Hepatocyte (in vitro differentiated cells): Measurements from ENCODE around the gene WNT2B. TPM values are rescaled to one million over a fixed set of nuclear protein-coding genes. Genes with fewer than 3 reads are reported as not detected.

ENCODE experiments used
- DNase-seq: peaks from one replicate; pipeline ENCODE4 v3.0.0-alpha.2; 2016; ENCODE audit warnings: low spot score
- H2AFZ ChIP-seq: fragments of 200-600 bp; sonication (generic); 2 replicates; pipeline ENCODE4 v1.6.0; 2016; ENCODE audit warnings: antibody characterized with exemption, mild to moderate bottlenecking
- H3K27ac ChIP-seq: fragments of 200-600 bp; sonication (generic); 2 replicates; pipeline ENCODE4 v1.5.1; 2016; ENCODE audit warnings: mild to moderate bottlenecking
- H3K27me3 ChIP-seq: fragments of 200-600 bp; sonication (generic); 2 replicates; pipeline ENCODE4 v1.6.1; 2016
- H3K36me3 ChIP-seq: fragments of 200-600 bp; sonication (generic); replicated peaks from 2 replicates; pipeline ENCODE4 v1.5.1; 2016; ENCODE audit warnings: low read depth; ENCODE audit not compliant: insufficient read depth
- H3K4me1 ChIP-seq: fragments of 200-600 bp; sonication (generic); 2 replicates; pipeline ENCODE4 v1.5.1; 2016; ENCODE audit warnings: mild to moderate bottlenecking, moderate library complexity; ENCODE audit not compliant: insufficient read depth
- H3K4me2 ChIP-seq: fragments of 200-600 bp; sonication (generic); 2 replicates; pipeline ENCODE4 v1.6.0; 2016
- H3K4me3 ChIP-seq: fragments of 200-600 bp; sonication (generic); 2 replicates; pipeline ENCODE4 v1.5.1; 2016; ENCODE audit warnings: mild to moderate bottlenecking
- H3K79me2 ChIP-seq: fragments of 200-600 bp; sonication (generic); 2 replicates; pipeline ENCODE4 v1.6.0; 2017; ENCODE audit warnings: mild to moderate bottlenecking
- H3K9me2 ChIP-seq: fragments of 200-600 bp; sonication (generic); replicated peaks from 2 replicates; pipeline ENCODE4 v1.6.0; 2017; ENCODE audit warnings: mild to moderate bottlenecking; ENCODE audit not compliant: insufficient read depth
- H3K9me3 ChIP-seq: fragments of 200-600 bp; sonication (generic); 2 replicates; pipeline ENCODE4 v1.5.1; 2016; ENCODE audit warnings: low read depth, mild to moderate bottlenecking
- H4K20me1 ChIP-seq: fragments of 200-600 bp; sonication (generic); 2 replicates; pipeline ENCODE4 v1.6.0; 2016; ENCODE audit warnings: mild to moderate bottlenecking; ENCODE audit not compliant: insufficient read depth, poor library complexity, severe bottlenecking
- CTCF ChIP-seq: fragments of 200-600 bp; sonication (generic); IDR thresholded peaks from 2 replicates; pipeline ENCODE4 v1.5.1; 2016; ENCODE audit warnings: antibody characterized with exemption, mild to moderate bottlenecking; ENCODE audit not compliant: poor library complexity
- EZH2 ChIP-seq: fragments of 200-600 bp; sonication (generic); IDR thresholded peaks from 2 replicates; pipeline ENCODE4 v1.6.1; 2016; ENCODE audit warnings: antibody characterized with exemption, mild to moderate bottlenecking, borderline replicate concordance
- EZH2phosphoT487 ChIP-seq: fragments of 200-600 bp; sonication (generic); IDR thresholded peaks from one replicate; pipeline ENCODE4 v1.6.1; 2018; ENCODE audit warnings: antibody characterized with exemption, mild to moderate bottlenecking, low read depth, moderate library complexity; ENCODE audit not compliant: unreplicated experiment, severe bottlenecking
- WGBS: methylation state at CpG from one replicate; pipeline ENCODE4 v1.1.6; 2016; ENCODE audit warnings: low lambda C conversion rate; ENCODE audit errors: missing lambda C conversion rate; 5-methylcytosine and 5-hydroxymethylcytosine counted together
- polyA plus RNA-seq: library from polyadenylated mRNA; unstranded; fragments of >200 nt; fragmentation: Nextera tagmentation; extraction: Ambion mirVana; gene quantifications from 2 replicates; pipeline ENCODE4 v1.2.1, GENCODE V29; 2016
- total RNA-seq: library from RNA; depleted of rRNA; stranded (reverse); fragments of >200 nt; gene quantifications from 2 replicates; pipeline ENCODE4 v1.2.3, GENCODE V29; 2014

Gene WNT2B
- total and polyA plus RNA-seq, 2 experiments from 2014 or later, result 2.7 to 3.8 TPM

- TF ChIP-seq CTCF (no peak), EZH2 (peak; percentile 69), EZH2phosphoT487 (peak; percentile 10)
- H3K27ac ChIP-seq, result no peak overlapping the region
- H3K79me2 ChIP-seq, result no peaks in the 10 kb centered on the region
- DNase-seq, result no peak
- no peaks in the 10 kb centered on the region for H3K9me2 ChIP-seq
- H3K27me3 ChIP-seq, result peaks cover 54% of the 10 kb centered on the region
- no peak overlapping the region for H2AFZ ChIP-seq
- H3K4me2 ChIP-seq, result peak overlapping the region; percentile 95
- WGBS, result 27% methylated on average over 16 of the region's 16 CpGs
- no peaks in the 10 kb centered on the region for H3K36me3 ChIP-seq
- peaks cover 25% of the 10 kb centered on the region for H3K4me1 ChIP-seq
- H3K4me3 ChIP-seq, result no peak overlapping the region
- H3K9me3 ChIP-seq, result no peaks in the 10 kb centered on the region
- no peaks in the 10 kb centered on the region for H4K20me1 ChIP-seq
Observed at GRCh38 chr1:112509660-112510178, 954 bp downstream of the WNT2B start.

- WGBS, result 38% methylated on average over 7 of the region's 7 CpGs
- Histone ChIP-seq H3K9me2 (no peaks in the 10 kb centered on the region), H3K36me3 (no peaks in the 10 kb centered on the region), H3K4me1 (peaks cover 19% of the 10 kb centered on the region), H4K20me1 (no peaks in the 10 kb centered on the region), H2AFZ (no peak overlapping the region), H3K4me3 (no peak overlapping the region), H3K9me3 (no peaks in the 10 kb centered on the region), H3K4me2 (peak overlapping the region; percentile 95), H3K27me3 (peaks cover 54% of the 10 kb centered on the region), H3K79me2 (no peaks in the 10 kb centered on the region), H3K27ac (no peak overlapping the region)
- DNase-seq, result no peak
- TF ChIP-seq EZH2phosphoT487 (no peak), EZH2 (no peak), CTCF (no peak)
Observed at GRCh38 chr1:112510340-112510739, 1.6 kb downstream of the WNT2B start.

GRCh38 chr1:112511897-112512296 lies 3.1 kb downstream of the WNT2B start:
- no peak for TF ChIP-seq EZH2phosphoT487
- no peak for TF ChIP-seq CTCF
- TF ChIP-seq EZH2, result no peak
- no peak overlapping the region for H2AFZ ChIP-seq
- no peaks in the 10 kb centered on the region for H3K79me2 ChIP-seq
- no peak overlapping the region for H3K4me3 ChIP-seq
- no peaks in the 10 kb centered on the region for H4K20me1 ChIP-seq
- H3K9me2 ChIP-seq, result no peaks in the 10 kb centered on the region
- 34% methylated on average over 2 of the region's 2 CpGs for WGBS
- peaks cover 21% of the 10 kb centered on the region for H3K4me1 ChIP-seq
- peaks cover 54% of the 10 kb centered on the region for H3K27me3 ChIP-seq
- no peak for DNase-seq
- H3K36me3 ChIP-seq, result no peaks in the 10 kb centered on the region
- no peak overlapping the region for H3K4me2 ChIP-seq
- no peak overlapping the region for H3K27ac ChIP-seq
- H3K9me3 ChIP-seq, result no peaks in the 10 kb centered on the region
